PC-9 (cell line): ENCODE data around the gene PDCD6IP. TPM values are rescaled to one million over a fixed set of nuclear protein-coding genes. Genes with fewer than 3 reads are reported as not detected.

Experiments
- BruUV-seq: library from RNA; stranded (reverse); fragments of 400-500 nt; replicated peaks from 2 replicates; lab custom pipeline; 2021; lab: Mats Ljungman, UMichigan
- CTCF ChIA-PET: fragments of 300-600 bp; sonication (Branson Sonifier 250); formaldehyde crosslinking; loops from one replicate; lab custom pipeline; 2022; ENCODE audit warnings: antibody characterized with exemption; lab: Charles Lee
- POLR2A ChIA-PET: fragments of 300-600 bp; sonication (Branson Sonifier 250); formaldehyde crosslinking; loops from one replicate; lab custom pipeline; 2022; ENCODE audit warnings: antibody characterized with exemption; ENCODE audit not compliant: unreplicated experiment; lab: Charles Lee
- DNase-seq, 2 experiments: peaks; one replicate each; pipeline versions ENCODE4 v3.0.0 to v3.0.0-alpha.2; 2015 to 2022; ENCODE audit warnings: mixed read lengths in 1 of 2
- H2AFZ ChIP-seq: fragments of 200-600 bp; sonication (generic); 2 replicates; pipeline ENCODE4 v1.8.1; 2017; ENCODE audit warnings: antibody characterized with exemption
- H3F3A ChIP-seq: fragments of 200-600 bp; sonication (generic); 2 replicates; pipeline ENCODE4 v1.8.1; 2017; ENCODE audit warnings: antibody characterized with exemption, mild to moderate bottlenecking, low read depth; ENCODE audit not compliant: insufficient read depth
- H3K27ac ChIP-seq: fragments of 200-600 bp; sonication (generic); 2 replicates; pipeline ENCODE4 v1.6.1; 2016; ENCODE audit warnings: mixed run types
- H3K27me3 ChIP-seq: fragments of 200-600 bp; sonication (generic); 2 replicates; pipeline ENCODE4 v1.6.1; 2016; ENCODE audit warnings: low read depth, mixed run types; ENCODE audit not compliant: insufficient read depth
- H3K36me3 ChIP-seq: fragments of 200-600 bp; sonication (generic); 2 replicates; pipeline ENCODE4 v1.6.1; 2016; ENCODE audit warnings: low read depth, mixed run types
- H3K4me1 ChIP-seq: fragments of 200-600 bp; sonication (generic); replicated peaks from 2 replicates; pipeline ENCODE4 v1.6.1; 2016; ENCODE audit warnings: mixed run types; ENCODE audit not compliant: insufficient read depth
- H3K4me2 ChIP-seq: fragments of 200-600 bp; sonication (generic); 2 replicates; pipeline ENCODE4 v1.6.1; 2017; ENCODE audit warnings: mixed run types
- H3K4me3 ChIP-seq: fragments of 200-600 bp; sonication (generic); 2 replicates; pipeline ENCODE4 v1.6.1; 2016; ENCODE audit warnings: mixed run types
- H3K79me2 ChIP-seq: fragments of 200-600 bp; sonication (generic); 2 replicates; pipeline ENCODE4 v1.6.1; 2017; ENCODE audit warnings: low read depth, mixed run types
- H3K9me2 ChIP-seq: fragments of 200-600 bp; sonication (generic); 2 replicates; pipeline ENCODE4 v1.8.1; 2017; ENCODE audit warnings: mild to moderate bottlenecking; ENCODE audit not compliant: insufficient read depth
- H3K9me3 ChIP-seq: fragments of 200-600 bp; sonication (generic); 2 replicates; pipeline ENCODE4 v1.8.1; 2016; ENCODE audit warnings: low read depth; ENCODE audit not compliant: insufficient read depth
- H4K20me1 ChIP-seq: fragments of 200-600 bp; sonication (generic); 2 replicates; pipeline ENCODE4 v1.8.1; 2017; ENCODE audit not compliant: insufficient read depth
- EZH2 ChIP-seq: fragments of 200-600 bp; sonication (generic); IDR thresholded peaks from 2 replicates; pipeline ENCODE4 v1.8.0; 2017; ENCODE audit warnings: antibody characterized with exemption, low read depth
- intact Hi-C: fragments of 100-400 bp; cut with micrococcal nuclease; formaldehyde crosslinking; loops from one replicate; pipeline ENCODE4 v1.10.0; 2022; ENCODE audit not compliant: unreplicated experiment
- total RNA-seq: library from RNA; stranded (reverse); gene quantifications from 2 replicates; pipeline ENCODE4 v1.2.3, GENCODE V29; 2021
- TF ChIP-seq, protein P1 (sequence below): fragments of 200-600 bp; sonication (generic); conservative IDR thresholded peaks from 2 replicates; pipeline ENCODE4 v1.6.1; 2017; ENCODE audit warnings: mixed run types, antibody characterized with exemption, mild to moderate bottlenecking, moderate library complexity

The PDCD6IP gene
- total RNA-seq, 1 experiment from 2014 or later: 209 TPM

DNA sequence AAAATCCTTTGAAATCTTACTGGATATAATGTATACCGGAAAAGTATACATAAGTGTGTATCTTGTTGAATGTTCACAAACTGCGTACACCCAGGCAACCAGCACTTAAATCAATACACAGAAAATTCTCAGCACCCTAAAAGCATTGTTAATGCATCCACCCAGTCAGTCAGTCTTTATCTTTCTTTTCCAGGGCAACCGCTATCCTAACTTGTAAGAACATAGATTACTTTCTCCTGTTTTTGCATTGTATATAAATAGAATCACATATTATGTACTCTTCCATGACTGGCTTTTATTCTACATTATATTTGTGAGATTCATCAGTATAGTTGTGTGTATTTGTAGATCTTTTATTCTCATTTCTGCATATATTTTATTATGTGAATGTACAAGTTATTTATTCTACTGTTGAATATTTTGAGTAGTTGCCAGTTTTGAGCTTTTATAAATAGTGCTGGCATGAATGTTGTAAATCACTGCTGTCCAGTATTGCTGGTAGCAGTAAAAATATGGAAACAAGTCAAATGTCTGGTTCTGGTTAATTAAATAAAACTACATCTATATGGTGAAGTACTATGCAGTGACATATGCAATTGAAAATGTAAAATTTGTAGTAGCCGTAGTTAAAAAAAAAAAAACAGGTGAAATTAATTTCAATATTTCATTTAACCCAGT is 62.1 kb downstream of the PDCD6IP start:
- H2AFZ ChIP-seq: no peak overlapping the region
- ChIA-PET POLR2A (no interaction called here), CTCF (no interaction called here)
- H3K9me2 ChIP-seq: no peaks in the 10 kb centered on the region
- no TSS peak for BruUV-seq
- TF ChIP-seq EZH2: no peak
- TF ChIP-seq, protein P1, sequence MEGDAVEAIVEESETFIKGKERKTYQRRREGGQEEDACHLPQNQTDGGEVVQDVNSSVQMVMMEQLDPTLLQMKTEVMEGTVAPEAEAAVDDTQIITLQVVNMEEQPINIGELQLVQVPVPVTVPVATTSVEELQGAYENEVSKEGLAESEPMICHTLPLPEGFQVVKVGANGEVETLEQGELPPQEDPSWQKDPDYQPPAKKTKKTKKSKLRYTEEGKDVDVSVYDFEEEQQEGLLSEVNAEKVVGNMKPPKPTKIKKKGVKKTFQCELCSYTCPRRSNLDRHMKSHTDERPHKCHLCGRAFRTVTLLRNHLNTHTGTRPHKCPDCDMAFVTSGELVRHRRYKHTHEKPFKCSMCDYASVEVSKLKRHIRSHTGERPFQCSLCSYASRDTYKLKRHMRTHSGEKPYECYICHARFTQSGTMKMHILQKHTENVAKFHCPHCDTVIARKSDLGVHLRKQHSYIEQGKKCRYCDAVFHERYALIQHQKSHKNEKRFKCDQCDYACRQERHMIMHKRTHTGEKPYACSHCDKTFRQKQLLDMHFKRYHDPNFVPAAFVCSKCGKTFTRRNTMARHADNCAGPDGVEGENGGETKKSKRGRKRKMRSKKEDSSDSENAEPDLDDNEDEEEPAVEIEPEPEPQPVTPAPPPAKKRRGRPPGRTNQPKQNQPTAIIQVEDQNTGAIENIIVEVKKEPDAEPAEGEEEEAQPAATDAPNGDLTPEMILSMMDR: no peak
- intact Hi-C loops: no loop called here
- H3K27me3 ChIP-seq: no peaks in the 10 kb centered on the region
- H4K20me1 ChIP-seq: no peaks in the 10 kb centered on the region
- DNase-seq: no peak
- no peak overlapping the region for H3K27ac ChIP-seq
- 0 out of 2 replicates have a peak, but pooled peaks cover 4% of the 10 kb centered on the region for H3K36me3 ChIP-seq
- H3K4me2 ChIP-seq: no peak overlapping the region
- no peaks in the 10 kb centered on the region for H3K4me1 ChIP-seq
- no peaks in the 10 kb centered on the region for H3K9me3 ChIP-seq
- no peaks in the 10 kb centered on the region for H3F3A ChIP-seq
- no peak overlapping the region for H3K4me3 ChIP-seq
- no peaks in the 10 kb centered on the region for H3K79me2 ChIP-seq

DNA sequence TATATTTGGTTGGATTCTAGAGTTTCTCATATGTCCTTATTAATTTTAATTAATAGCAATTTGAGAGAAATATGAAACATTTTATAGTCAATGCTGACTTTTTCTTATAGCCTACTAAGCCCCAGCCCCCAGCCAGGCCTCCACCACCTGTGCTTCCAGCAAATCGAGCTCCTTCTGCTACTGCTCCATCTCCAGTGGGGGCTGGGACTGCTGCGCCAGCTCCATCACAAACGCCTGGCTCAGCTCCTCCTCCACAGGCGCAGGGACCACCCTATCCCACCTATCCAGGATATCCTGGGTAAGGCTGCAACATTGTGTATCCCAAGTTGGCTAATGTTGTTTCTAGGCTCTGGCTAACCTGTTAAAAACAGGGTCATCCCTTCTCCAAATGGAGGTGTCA is 66.7 kb downstream of the PDCD6IP start:
- H3F3A ChIP-seq: no peaks in the 10 kb centered on the region
- no peaks in the 10 kb centered on the region for H3K4me1 ChIP-seq
- TF ChIP-seq EZH2: no peak
- TF ChIP-seq, protein P1: no peak
- no peak for DNase-seq
- H3K36me3 ChIP-seq: 0 out of 2 replicates have a peak, but pooled peaks cover 4% of the 10 kb centered on the region
- no peak overlapping the region for H3K27ac ChIP-seq
- no peaks in the 10 kb centered on the region for H3K9me3 ChIP-seq
- H3K9me2 ChIP-seq: no peaks in the 10 kb centered on the region
- no peak overlapping the region for H3K4me3 ChIP-seq
- ChIA-PET POLR2A (no interaction called here), CTCF (no interaction called here)
- no peak overlapping the region for H2AFZ ChIP-seq
- H3K27me3 ChIP-seq: no peaks in the 10 kb centered on the region
- intact Hi-C loops: no loop called here
- H3K4me2 ChIP-seq: no peak overlapping the region
- H3K79me2 ChIP-seq: no peaks in the 10 kb centered on the region
- BruUV-seq: no TSS peak
- no peaks in the 10 kb centered on the region for H4K20me1 ChIP-seq

DNA sequence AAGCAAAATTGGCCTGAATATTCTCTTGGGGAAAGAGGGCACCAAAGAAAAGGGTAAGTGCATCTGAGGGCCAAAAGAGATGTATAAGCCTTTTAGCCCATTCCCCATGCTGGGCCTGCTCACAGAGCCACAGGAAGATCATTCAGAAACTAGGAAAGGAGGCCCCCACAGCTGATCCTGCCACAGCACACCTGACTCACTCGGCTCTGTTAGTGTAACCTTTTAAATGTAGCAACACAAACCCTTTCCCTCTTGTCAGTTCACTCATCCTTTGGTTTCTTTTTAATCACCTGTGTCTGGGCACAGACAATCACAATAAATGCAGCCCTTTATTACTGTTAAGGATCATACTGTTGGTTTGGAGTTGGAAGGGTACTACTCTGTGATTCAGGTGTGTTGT is 69.9 kb downstream of the PDCD6IP start:
- BruUV-seq: no TSS peak
- ChIA-PET POLR2A (no interaction called here), CTCF (no interaction called here)
- intact Hi-C loops: no loop called here
- Histone ChIP-seq H2AFZ (no peak overlapping the region), H3K36me3 (0 out of 2 replicates have a peak, but pooled peaks cover 4% of the 10 kb centered on the region), H3K4me1 (no peaks in the 10 kb centered on the region), H3K9me2 (no peaks in the 10 kb centered on the region), H4K20me1 (no peaks in the 10 kb centered on the region), H3K27me3 (no peaks in the 10 kb centered on the region), H3K4me3 (no peak overlapping the region), H3K27ac (no peak overlapping the region), H3K9me3 (no peaks in the 10 kb centered on the region), H3K4me2 (no peak overlapping the region), H3F3A (no peaks in the 10 kb centered on the region), H3K79me2 (no peaks in the 10 kb centered on the region)
- DNase-seq: no peak
- no peak for TF ChIP-seq EZH2
- TF ChIP-seq, protein P1: no peak
